Lower leg skin (tissue), 4 donors: Measurements from ENCODE around the gene WDR18. TPM values are rescaled to one million over a fixed set of nuclear protein-coding genes. Genes with fewer than 3 reads are reported as not detected.

Source experiments
- DNase-seq, 2 donors: peaks; one replicate each; pipeline ENCODE4 v3.0.0-alpha.2; 2019; ENCODE audit warnings: low spot score in 2 of 2
- H3K4me3 ChIP-seq: fragments of 200-600 bp; sonication (generic); 2 replicates; pipeline ENCODE4 v1.5.1; 2017; ENCODE audit warnings: mild to moderate bottlenecking, low read depth; ENCODE audit not compliant: poor library complexity, severe bottlenecking
- POLR2A ChIP-seq, 2 donors: fragments of 450-650 bp; IDR thresholded peaks; one replicate each; pipeline ENCODE4 v1.6.1; 2016 to 2017; ENCODE audit warnings: antibody characterized with exemption in 2 of 2, mild to moderate bottlenecking in 1 of 2, moderate library complexity in 1 of 2
- WGBS, 2 donors: methylation state at CpG; one replicate each; pipeline ENCODE4 v1.1.5; 2018; 5-methylcytosine and 5-hydroxymethylcytosine counted together
- intact Hi-C: fragments of 100-400 bp; cut with DNase I; formaldehyde crosslinking; loops from one replicate; pipeline ENCODE4 v1.15.0; 2023; ENCODE audit warnings: low total_unique reads
- total RNA-seq, 4 donors: library from RNA; depleted of rRNA; stranded (reverse); fragments of >200 nt; gene quantifications; one replicate each; pipeline ENCODE4 v1.1.0, GENCODE V29; 2016
- TF ChIP-seq, protein P1 (sequence below), 3 donors: fragments of 450-650 bp; IDR thresholded peaks; one replicate each; pipeline ENCODE4 v1.5.1; 2016; ENCODE audit warnings: antibody characterized with exemption in 3 of 3, mild to moderate bottlenecking in 3 of 3, moderate library complexity in 2 of 3

WDR18 gene
- total RNA-seq, 4 donors from 2014 or later: 29.0 to 66.9 (median 39.9) TPM

DNA sequence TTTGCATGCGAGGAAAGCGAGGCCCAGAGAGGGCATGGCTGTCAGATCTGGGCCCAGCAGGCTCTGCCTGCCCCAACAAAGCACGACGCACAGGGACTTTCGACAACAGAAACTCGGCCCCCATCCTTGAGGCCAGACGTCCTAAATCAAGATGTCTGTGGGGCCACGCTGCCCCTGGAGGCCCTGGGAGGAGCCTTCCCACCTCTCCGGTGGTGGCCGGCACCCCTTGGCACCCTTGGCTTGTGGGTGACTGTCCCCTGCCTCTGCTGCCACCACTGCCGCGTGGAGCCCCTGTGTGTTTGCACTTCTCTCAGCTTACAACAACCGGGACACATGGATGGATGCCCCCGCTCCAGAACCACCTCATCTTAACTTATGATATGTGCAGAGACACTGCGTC lies 4.4 kb downstream of the WDR18 start:
- WGBS, 2 donors: 86 to 88% methylated on average over 12 to 15 of the region's 15 CpGs
- DNase-seq: no peak
- intact Hi-C loops: loop anchor here (10.0 kb wide), 1 partner anchor 134 kb away; the partner anchor contains the start of genes CFD and ELANE
- TF ChIP-seq POLR2A (IDR thresholded peaks at IDR 0.05): no peak
- TF ChIP-seq, protein P1, sequence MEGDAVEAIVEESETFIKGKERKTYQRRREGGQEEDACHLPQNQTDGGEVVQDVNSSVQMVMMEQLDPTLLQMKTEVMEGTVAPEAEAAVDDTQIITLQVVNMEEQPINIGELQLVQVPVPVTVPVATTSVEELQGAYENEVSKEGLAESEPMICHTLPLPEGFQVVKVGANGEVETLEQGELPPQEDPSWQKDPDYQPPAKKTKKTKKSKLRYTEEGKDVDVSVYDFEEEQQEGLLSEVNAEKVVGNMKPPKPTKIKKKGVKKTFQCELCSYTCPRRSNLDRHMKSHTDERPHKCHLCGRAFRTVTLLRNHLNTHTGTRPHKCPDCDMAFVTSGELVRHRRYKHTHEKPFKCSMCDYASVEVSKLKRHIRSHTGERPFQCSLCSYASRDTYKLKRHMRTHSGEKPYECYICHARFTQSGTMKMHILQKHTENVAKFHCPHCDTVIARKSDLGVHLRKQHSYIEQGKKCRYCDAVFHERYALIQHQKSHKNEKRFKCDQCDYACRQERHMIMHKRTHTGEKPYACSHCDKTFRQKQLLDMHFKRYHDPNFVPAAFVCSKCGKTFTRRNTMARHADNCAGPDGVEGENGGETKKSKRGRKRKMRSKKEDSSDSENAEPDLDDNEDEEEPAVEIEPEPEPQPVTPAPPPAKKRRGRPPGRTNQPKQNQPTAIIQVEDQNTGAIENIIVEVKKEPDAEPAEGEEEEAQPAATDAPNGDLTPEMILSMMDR (IDR thresholded peaks at IDR 0.05): no peak
- no peak overlapping the region for H3K4me3 ChIP-seq

DNA sequence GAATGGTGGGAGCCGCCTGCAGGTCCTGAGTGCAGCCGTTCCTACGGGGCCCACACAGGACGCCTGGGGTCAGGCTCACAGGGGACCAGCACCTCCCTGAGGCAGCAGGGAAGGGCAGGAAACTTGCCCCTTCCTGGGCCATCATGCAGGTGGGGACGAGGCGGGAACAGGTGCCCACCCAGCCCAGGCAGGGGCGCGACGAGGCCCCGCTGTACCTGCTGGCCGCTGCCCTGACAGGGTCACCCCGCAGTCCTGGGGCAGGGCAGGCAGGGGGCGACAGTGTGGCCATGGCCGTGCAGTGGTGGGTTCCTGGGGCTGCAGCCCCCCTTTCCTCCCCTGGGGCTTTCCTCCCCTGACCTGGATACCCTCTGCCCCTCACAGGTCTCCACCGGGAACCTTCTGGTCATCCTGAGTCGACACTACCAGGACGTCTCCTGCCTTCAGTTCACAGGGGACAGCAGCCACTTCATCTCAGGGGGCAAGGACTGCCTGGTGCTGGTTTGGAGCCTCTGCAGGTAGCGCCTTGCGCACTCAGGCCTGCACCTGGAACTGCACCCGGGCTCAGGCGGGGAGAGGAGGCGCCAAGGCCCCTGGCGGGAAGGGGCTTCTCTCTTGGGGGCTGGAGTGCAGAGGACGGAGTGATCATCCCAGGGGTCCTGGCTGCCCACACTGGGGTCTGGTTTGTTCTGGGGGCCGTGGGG lies 5.4 kb downstream of the WDR18 start:
- no peak overlapping the region for H3K4me3 ChIP-seq
- TF ChIP-seq, protein P1 (IDR thresholded peaks at IDR 0.05): no peak
- TF ChIP-seq POLR2A (IDR thresholded peaks at IDR 0.05): no peak
- 92 to 95% methylated on average over 20 to 22 of the region's 25 CpGs for WGBS, 2 donors
- no peak for DNase-seq
- intact Hi-C loops: loop anchor here (10.0 kb wide), 1 partner anchor 135 kb away; the partner anchor contains the start of genes CFD and ELANE

DNA sequence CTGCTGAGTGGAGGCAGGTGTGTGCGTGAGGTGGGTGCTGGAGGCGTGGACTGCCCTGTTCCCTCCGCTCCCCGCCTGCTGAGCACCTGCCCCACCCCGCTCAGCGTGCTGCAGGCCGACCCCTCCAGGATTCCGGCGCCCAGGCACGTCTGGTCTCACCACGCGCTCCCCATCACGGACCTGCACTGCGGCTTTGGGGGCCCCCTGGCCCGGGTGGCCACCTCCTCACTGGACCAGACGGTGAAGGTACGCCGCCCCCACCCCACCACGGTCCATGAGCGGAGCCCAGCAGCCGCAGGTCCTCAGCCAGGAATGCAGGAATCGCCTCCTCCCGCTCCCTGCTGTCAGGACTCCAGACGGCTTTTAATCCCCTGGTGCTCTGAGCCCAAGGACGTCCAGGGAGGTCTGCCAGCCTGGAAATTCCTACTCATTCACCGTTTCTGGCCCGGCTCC lies 6.0 kb downstream of the WDR18 start:
- no peak for DNase-seq
- H3K4me3 ChIP-seq: no peak overlapping the region
- 81 to 84% methylated on average over 8 to 26 of the region's 27 CpGs for WGBS, 2 donors
- TF ChIP-seq POLR2A (IDR thresholded peaks at IDR 0.05): no peak
- TF ChIP-seq, protein P1 (IDR thresholded peaks at IDR 0.05): no peak
- intact Hi-C loops: no loop called here

DNA sequence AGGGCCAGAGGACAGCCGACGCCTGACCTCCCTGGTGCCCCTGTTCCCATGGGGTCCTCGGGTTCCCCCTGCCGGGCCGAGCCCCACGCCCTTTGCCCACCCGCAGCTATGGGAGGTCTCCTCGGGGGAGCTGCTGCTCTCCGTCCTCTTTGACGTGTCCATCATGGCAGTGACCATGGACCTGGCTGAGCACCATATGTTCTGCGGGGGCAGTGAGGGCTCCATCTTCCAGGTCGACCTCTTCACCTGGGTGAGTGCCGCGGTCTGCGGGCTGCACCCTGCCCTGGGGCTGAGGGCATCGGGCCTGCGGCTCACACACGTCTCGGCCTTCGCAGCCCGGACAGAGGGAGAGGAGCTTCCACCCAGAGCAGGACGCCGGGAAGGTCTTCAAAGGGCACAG lies 6.6 kb downstream of the WDR18 start:
- intact Hi-C loops: no loop called here
- 88% methylated on average over 15 to 23 of the region's 23 CpGs for WGBS, 2 donors
- no peak for DNase-seq
- no peak overlapping the region for H3K4me3 ChIP-seq
- TF ChIP-seq, protein P1 (IDR thresholded peaks at IDR 0.05): no peak
- TF ChIP-seq POLR2A (IDR thresholded peaks at IDR 0.05): no peak

DNA sequence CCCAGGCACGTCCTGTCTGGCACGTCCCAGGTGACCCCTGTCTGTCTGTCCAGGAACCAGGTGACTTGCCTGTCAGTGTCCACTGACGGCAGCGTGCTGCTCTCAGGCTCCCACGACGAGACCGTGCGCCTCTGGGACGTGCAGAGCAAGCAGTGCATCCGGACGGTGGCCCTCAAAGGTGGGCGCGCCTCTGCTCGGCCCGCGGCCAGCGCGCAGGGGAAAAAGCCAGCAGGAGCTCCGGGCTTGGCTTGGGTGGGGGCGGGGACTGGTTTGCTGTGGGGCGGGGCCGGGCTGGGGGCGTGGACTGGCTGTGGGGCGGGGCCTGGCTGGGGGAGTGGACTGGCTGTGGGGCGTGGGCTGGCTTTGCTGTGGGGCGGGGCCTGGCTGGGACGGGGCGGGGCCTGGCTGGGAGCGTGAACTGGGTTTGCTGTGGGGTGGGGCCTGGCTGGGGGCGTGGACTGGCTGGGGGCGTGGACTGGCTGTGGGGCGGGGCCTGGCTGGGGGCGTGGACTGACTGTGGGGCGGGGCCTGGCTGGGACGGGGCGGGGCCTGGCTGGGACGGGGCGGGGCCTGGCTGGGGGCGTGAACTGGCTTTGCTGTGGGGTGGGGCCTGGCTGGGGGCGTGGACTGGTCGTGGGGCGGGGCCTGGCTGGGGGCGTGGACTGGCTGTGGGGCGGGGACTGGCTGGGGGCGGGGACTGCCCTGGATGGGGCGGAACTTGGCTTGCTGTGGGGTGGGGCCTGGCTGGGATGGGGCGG lies 7.2 kb downstream of the WDR18 start:
- 77 to 92% methylated on average over 5 to 11 of the region's 47 CpGs for WGBS, 2 donors
- H3K4me3 ChIP-seq: no peak overlapping the region
- intact Hi-C loops: no loop called here
- no peak for DNase-seq
- TF ChIP-seq, protein P1 (IDR thresholded peaks at IDR 0.05): no peak
- TF ChIP-seq POLR2A (IDR thresholded peaks at IDR 0.05): no peak
